Mucosa of descending colon (tissue), 3 donors: ENCODE measurements around the gene ARFRP1. TPM values are rescaled to one million over a fixed set of nuclear protein-coding genes. Genes with fewer than 3 reads are reported as not detected.

ENCODE experiments used
- ATAC-seq: fragments of 200-7000 bp; cut with Tn5 transposase; one replicate; pipeline ENCODE4 v1.9.1; 2020; ENCODE audit warnings: mild to moderate bottlenecking, moderate library complexity
- DNase-seq, 3 donors: peaks; one replicate each; pipeline ENCODE4 v3.0.0-alpha.2; 2020
- H3K36me3 ChIP-seq: fragments of 200-600 bp; one replicate; pipeline ENCODE4 v1.8.0; 2021; ENCODE audit warnings: low read depth, mild to moderate bottlenecking
- H3K4me1 ChIP-seq: fragments of 200-600 bp; one replicate; pipeline ENCODE4 v1.8.0; 2021; ENCODE audit warnings: low read depth, mild to moderate bottlenecking
- H3K4me3 ChIP-seq: fragments of 200-600 bp; one replicate; pipeline ENCODE4 v1.8.0; 2021; ENCODE audit warnings: mild to moderate bottlenecking
- H3K9me3 ChIP-seq: fragments of 200-600 bp; one replicate; pipeline ENCODE4 v1.8.0; 2021; ENCODE audit warnings: mild to moderate bottlenecking
- CTCF ChIP-seq: fragments of 200-600 bp; IDR thresholded peaks from one replicate; pipeline ENCODE4 v1.8.0; 2022; ENCODE audit warnings: antibody characterized with exemption, mild to moderate bottlenecking
- intact Hi-C, 2 donors: fragments of 100-400 bp; cut with DNase I in 1 of 2; cut with micrococcal nuclease in 1 of 2; formaldehyde crosslinking; loops; one replicate each; pipeline versions ENCODE4 v1.11.0 to v1.11.1; 2022; cut with DNase I, micrococcal nuclease
- total RNA-seq, 3 donors: library from RNA; stranded (reverse); fragmentation: NEBNext Ultra II Directional in 2 of 3; extraction: Animal tissue kit (Norgen Biotek cat#: 25700) in 2 of 3; gene quantifications; one replicate each; pipeline versions ENCODE4 v1.2.1 to v1.2.4, GENCODE V29; 2021 to 2023
- donor health status: DM: no; HTN: no; CAD: no; lungs with moderate emphysema.
- donor health status: DM: no; HTN: no; CAD: no.
- donor health status: DM: no; HTN: yes; CAD: no.

ARFRP1 gene
- total RNA-seq, 3 donors from 2014 or later, result 64.5 to 69.7 (median 68.6) TPM

- intact Hi-C loops, result no loop called here
- Histone ChIP-seq H3K9me3 (no peaks in the 10 kb centered on the region), H3K36me3 (no peaks in the 10 kb centered on the region), H3K4me3 (no peak overlapping the region), H3K4me1 (no peaks in the 10 kb centered on the region)
- ATAC-seq (no peak), DNase-seq (no peak)
- TF ChIP-seq CTCF, result no peak
Observed at GRCh38 chr20:63667858-63668257, 39.9 kb downstream of the ARFRP1 start.

DNA sequence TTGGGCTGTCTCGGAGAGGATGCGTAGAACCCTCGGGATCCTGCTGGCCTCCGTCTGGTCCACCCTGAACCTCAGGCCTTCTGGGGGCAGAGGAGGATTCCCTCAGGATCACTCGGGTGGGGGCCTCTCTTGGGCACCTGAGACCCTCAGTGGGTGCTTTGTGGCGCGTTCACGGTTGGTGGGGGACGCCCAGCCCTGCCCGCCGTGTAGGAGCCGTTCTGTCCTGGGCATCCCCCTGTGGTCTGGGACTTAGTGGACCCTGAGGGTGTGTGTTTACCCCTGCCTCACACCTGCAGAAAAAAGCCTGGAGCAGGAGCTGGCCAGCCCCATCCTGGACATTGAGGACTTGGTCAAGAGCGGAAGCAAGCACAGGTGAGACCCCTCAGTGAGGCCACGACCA, 42.1 kb downstream of the ARFRP1 start:
- no peaks in the 10 kb centered on the region for H3K36me3 ChIP-seq
- H3K4me3 ChIP-seq, result no peak overlapping the region
- intact Hi-C loops, result no loop called here
- DNase-seq, result no peak
- H3K9me3 ChIP-seq, result no peaks in the 10 kb centered on the region
- TF ChIP-seq CTCF, result no peak
- no peaks in the 10 kb centered on the region for H3K4me1 ChIP-seq
- no peak for ATAC-seq

DNA sequence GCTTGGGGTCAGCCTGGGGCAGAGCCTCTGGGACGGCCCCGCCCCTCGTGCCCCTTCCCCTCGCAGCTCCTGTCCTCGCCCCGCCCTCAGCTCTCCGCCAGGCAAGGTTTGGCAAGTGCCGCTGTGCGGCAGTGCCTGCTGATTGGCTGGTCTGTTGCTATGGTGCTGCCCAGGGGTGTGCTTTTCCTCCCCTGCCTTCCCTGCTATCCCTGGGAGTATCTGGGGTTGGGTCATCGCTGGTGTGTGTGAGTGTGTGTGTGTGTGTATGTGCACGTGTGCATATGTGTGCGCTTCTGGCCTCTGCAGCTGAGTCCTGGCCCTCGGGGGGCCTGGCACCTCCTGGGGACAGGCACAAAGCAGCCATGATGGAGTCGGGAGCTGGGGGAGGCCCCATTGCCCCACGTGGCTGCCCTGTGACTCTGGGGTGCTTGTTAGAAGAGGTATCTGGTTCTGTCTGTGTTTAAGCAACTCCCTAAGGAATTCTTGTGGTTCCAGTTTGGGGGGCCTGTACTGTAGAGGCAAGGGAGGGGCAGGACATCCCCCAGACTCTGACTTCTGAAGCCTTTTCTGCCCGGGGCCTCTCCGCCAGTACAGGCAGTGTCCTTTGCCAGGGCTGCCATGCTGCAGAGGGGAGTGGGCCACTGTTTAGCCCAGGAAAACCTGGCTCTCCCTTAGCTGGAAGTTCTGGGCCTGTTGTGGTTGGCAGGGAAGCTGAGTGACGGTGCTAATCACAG, 42.7 kb downstream of the ARFRP1 start:
- ATAC-seq, result peak; percentile 8

GRCh38 chr20:63664143-63664851, 43.5 kb downstream of the ARFRP1 start:
- DNase-seq, result no peak
- no peaks in the 10 kb centered on the region for H3K36me3 ChIP-seq
- peaks cover 3% of the 10 kb centered on the region for H3K4me1 ChIP-seq
- intact Hi-C loops, result no loop called here
- no peaks in the 10 kb centered on the region for H3K9me3 ChIP-seq
- no peak for ATAC-seq
- no peak overlapping the region for H3K4me3 ChIP-seq
- TF ChIP-seq CTCF, result no peak

More for the DNA sequence above, 42.7 kb downstream of the ARFRP1 start:
- DNase-seq, result no peak
- Histone ChIP-seq H3K4me3 (no peak overlapping the region), H3K4me1 (no peaks in the 10 kb centered on the region), H3K9me3 (no peaks in the 10 kb centered on the region), H3K36me3 (no peaks in the 10 kb centered on the region)
- intact Hi-C loops, result no loop called here
- TF ChIP-seq CTCF, result no peak

DNA sequence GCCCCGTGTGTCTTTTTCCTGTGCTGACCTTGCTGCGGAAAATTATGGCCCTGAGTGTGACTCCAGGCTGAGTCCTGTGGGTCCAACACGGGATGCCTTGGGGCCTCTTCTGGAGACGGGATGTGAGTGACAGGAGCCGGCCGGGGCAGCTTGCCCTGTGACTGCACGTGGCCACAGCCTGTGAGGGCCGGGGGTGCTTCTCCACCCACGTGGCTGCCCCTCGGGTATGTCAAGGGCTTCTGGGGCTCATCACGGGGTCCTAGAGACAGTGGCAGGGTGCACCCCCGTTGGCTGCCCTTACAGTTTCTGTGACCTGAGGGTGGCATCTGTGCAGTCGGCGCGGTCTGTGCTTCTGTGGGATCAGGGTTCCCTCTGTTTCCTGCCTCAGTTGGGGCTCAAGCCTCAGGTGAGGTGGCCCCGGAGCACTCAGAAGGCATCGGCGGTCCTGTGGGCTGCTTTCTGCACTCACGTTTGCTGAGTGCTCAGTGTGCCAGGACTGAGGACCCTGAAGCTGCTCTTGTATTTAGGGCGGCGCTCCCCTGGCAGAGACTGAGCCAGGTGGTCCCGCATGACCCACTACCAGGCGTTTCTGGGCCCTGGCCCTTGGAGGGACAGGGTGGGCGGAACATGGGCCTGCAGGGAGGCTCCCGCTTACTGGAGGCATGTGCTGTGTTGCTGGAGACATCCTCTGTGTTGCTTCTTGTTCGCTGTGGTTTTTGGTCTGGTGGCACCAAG, 44.3 kb downstream of the ARFRP1 start:
- H3K4me1 ChIP-seq, result peaks cover 8% of the 10 kb centered on the region
- intact Hi-C loops, result no loop called here
- H3K4me3 ChIP-seq, result no peak overlapping the region
- DNase-seq (no peak), ATAC-seq (no peak)
- H3K36me3 ChIP-seq, result no peaks in the 10 kb centered on the region
- no peak for TF ChIP-seq CTCF
- H3K9me3 ChIP-seq, result no peaks in the 10 kb centered on the region
